Prostate gland (tissue), 2 donors: ENCODE results near the gene GJA10. TPM values are rescaled to one million over a fixed set of nuclear protein-coding genes. Genes with fewer than 3 reads are reported as not detected.

Experiments used
- DNase-seq: peaks from one replicate; pipeline ENCODE4 v3.0.0-alpha.2; 2019; ENCODE audit warnings: low spot score
- H3K27ac ChIP-seq, 2 donors: fragments of 200-600 bp; sonication (generic); 2 replicates each; pipeline ENCODE4 v1.5.1; 2017 to 2019
- H3K27me3 ChIP-seq: fragments of 200-600 bp; sonication (generic); replicated peaks from 2 replicates; pipeline ENCODE4 v1.5.1; 2019; ENCODE audit not compliant: insufficient read depth
- H3K36me3 ChIP-seq, 2 donors: fragments of 200-600 bp; sonication (generic); 1 replicate in 1 of 2; 2 replicates in 1 of 2; pipeline versions ENCODE4 v1.5.1 to v1.8.1; 2017 to 2019
- H3K4me1 ChIP-seq: fragments of 200-600 bp; sonication (generic); replicated peaks from 2 replicates; pipeline ENCODE4 v1.5.1; 2019
- H3K4me3 ChIP-seq, 2 donors: fragments of 200-600 bp; sonication (generic); 2 replicates each; pipeline ENCODE4 v1.5.1; 2017 to 2019
- H3K9me3 ChIP-seq: fragments of 200-600 bp; sonication (generic); 2 replicates; pipeline ENCODE4 v1.5.1; 2017
- POLR2A ChIP-seq: fragments of 450-650 bp; IDR thresholded peaks from one replicate; pipeline ENCODE4 v1.6.1; 2016; ENCODE audit warnings: antibody characterized with exemption, mild to moderate bottlenecking
- POLR2AphosphoS5 ChIP-seq: sonication (generic); formaldehyde crosslinking; IDR thresholded peaks from one replicate; pipeline ENCODE4 v1.6.1; 2017; ENCODE audit warnings: antibody characterized with exemption
- WGBS: methylation state at CpG from one replicate; pipeline ENCODE4 v1.1.5; 2018; 5-methylcytosine and 5-hydroxymethylcytosine counted together
- intact Hi-C: fragments of 100-400 bp; cut with DNase I; formaldehyde crosslinking; loops from one replicate; pipeline ENCODE4 v1.14.2; 2022
- total RNA-seq, 2 donors: library from RNA; depleted of rRNA; stranded (reverse); fragments of >200 nt; gene quantifications; one replicate each; pipeline ENCODE4 v1.1.0, GENCODE V29; 2016
- TF ChIP-seq, protein P1 (sequence below), 4 experiments: fragments of 200-600 bp in 2 of 4; fragments of 450-650 bp in 2 of 4; sonication (generic) in 2 of 4; IDR thresholded peaks; 1 replicate in 3 of 4; 2 replicates in 1 of 4; pipeline ENCODE4 v1.5.1; 2016 to 2019; ENCODE audit warnings: antibody characterized with exemption in 4 of 4, mild to moderate bottlenecking in 2 of 4, moderate library complexity in 2 of 4

GJA10 gene
- total RNA-seq, 2 donors from 2014 or later = not detected

DNA sequence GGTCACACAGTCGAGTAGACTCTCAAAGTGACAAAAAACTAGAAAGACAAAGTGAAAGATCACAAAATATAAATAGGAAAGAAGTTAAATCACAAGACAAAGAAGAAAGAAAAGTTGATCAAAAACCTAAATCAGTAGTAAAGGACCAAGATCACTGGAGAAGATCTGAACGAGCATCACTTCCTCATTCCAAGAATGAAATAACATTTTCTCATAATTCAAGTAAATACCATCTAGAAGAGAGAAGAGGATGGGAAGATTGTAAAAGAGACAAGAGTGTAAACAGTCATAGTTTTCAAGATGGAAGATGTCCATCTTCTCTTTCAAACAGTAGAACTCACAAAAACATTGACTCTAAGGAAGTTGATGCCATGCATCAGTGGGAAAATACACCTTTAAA, 31.6 kb upstream of the GJA10 start:
- WGBS = 93% methylated on average over 2 of the region's 2 CpGs
- Histone ChIP-seq H3K4me3 (no peak overlapping the region), H3K9me3 (no peaks in the 10 kb centered on the region), H3K27ac (no peak overlapping the region), H3K27me3 (no peaks in the 10 kb centered on the region), H3K4me1 (no peaks in the 10 kb centered on the region), H3K36me3 (no peaks in the 10 kb centered on the region)
- TF ChIP-seq, protein P1, sequence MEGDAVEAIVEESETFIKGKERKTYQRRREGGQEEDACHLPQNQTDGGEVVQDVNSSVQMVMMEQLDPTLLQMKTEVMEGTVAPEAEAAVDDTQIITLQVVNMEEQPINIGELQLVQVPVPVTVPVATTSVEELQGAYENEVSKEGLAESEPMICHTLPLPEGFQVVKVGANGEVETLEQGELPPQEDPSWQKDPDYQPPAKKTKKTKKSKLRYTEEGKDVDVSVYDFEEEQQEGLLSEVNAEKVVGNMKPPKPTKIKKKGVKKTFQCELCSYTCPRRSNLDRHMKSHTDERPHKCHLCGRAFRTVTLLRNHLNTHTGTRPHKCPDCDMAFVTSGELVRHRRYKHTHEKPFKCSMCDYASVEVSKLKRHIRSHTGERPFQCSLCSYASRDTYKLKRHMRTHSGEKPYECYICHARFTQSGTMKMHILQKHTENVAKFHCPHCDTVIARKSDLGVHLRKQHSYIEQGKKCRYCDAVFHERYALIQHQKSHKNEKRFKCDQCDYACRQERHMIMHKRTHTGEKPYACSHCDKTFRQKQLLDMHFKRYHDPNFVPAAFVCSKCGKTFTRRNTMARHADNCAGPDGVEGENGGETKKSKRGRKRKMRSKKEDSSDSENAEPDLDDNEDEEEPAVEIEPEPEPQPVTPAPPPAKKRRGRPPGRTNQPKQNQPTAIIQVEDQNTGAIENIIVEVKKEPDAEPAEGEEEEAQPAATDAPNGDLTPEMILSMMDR (IDR thresholded peaks at IDR 0.05) = no peak
- TF ChIP-seq POLR2AphosphoS5 = no peak
- no peak for TF ChIP-seq POLR2A
- intact Hi-C loops = no loop called here
- DNase-seq = no peak

DNA sequence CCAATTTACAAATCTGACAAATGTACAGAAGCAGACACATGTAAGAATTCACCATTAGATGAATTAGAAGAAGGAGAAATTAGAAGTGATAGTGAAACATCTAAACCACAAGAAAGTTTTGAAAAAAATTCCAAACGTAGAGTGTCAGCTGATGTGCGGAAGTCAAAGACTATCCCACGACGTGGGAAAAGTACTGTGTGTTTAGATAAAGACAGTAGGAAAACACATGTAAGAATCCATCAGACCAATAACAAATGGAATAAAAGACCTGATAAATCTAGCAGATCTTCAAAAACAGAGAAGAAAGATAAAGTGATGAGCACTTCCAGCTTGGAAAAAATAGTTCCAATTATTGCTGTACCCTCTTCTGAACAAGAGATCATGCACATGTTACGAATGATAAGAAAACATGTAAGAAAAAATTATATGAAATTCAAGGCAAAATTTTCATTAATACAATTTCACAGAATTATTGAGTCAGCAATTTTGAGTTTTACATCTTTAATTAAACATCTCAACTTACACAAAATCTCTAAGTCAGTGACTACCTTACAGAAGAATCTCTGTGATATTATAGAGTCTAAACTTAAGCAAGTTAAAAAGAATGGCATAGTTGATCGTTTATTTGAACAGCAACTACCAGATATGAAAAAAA, 28.1 kb upstream of the GJA10 start:
- Histone ChIP-seq H3K36me3 (no peaks in the 10 kb centered on the region), H3K9me3 (no peaks in the 10 kb centered on the region), H3K27me3 (no peaks in the 10 kb centered on the region), H3K4me1 (no peaks in the 10 kb centered on the region), H3K27ac (no peak overlapping the region), H3K4me3 (no peak overlapping the region)
- DNase-seq = no peak
- TF ChIP-seq POLR2AphosphoS5 (no peak), POLR2A (no peak)
- TF ChIP-seq, protein P1 (IDR thresholded peaks at IDR 0.05) = no peak
- WGBS = 95% methylated on average over 6 of the region's 6 CpGs
- intact Hi-C loops = no loop called here

DNA sequence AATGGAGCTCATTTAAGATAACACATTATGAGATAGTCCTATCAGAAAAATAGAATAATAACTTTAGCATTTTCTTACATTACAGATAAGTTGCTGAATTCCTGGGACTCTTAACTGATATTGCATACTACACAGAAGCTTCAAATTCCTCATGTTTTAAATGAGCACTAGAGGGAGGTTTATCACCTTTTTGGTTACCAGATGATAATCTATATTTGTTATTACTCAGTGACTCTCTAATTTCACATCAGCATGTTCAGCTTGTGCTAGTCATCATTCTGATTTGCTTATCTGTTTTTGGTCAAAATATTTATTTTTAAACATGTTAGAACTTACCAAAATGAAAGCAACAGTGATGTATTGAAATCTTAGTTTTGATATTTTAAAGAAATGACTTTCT, 20.5 kb upstream of the GJA10 start:
- Histone ChIP-seq H3K36me3 (no peaks in the 10 kb centered on the region), H3K27me3 (no peaks in the 10 kb centered on the region), H3K27ac (no peak overlapping the region), H3K9me3 (no peaks in the 10 kb centered on the region), H3K4me1 (no peaks in the 10 kb centered on the region), H3K4me3 (no peak overlapping the region)
- no peak for DNase-seq
- TF ChIP-seq POLR2AphosphoS5 (no peak), POLR2A (no peak)
- TF ChIP-seq, protein P1 (IDR thresholded peaks at IDR 0.05) = no peak
- intact Hi-C loops = no loop called here

DNA sequence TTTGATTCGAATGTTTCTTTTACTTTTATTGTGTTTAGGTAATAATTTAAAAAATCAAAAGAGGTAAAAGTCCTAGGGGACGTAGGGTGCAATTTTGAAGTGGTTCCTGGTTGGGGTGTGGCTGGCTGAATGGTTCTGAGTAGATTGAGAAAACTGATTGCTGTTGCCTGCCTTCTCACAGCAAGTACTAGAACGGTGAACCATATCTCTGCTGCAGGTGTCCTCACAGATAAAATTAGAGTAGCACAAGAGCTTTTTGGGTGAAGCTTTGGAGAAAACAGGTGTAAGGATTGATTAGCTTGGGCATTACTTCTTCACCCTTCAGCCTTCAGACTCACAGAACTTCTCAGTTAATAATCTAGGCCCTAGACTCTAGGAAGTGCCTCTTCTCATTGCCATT, 19.8 kb upstream of the GJA10 start:
- intact Hi-C loops = no loop called here
- Histone ChIP-seq H3K4me3 (no peak overlapping the region), H3K36me3 (no peaks in the 10 kb centered on the region), H3K9me3 (no peaks in the 10 kb centered on the region), H3K27me3 (no peaks in the 10 kb centered on the region), H3K4me1 (no peaks in the 10 kb centered on the region), H3K27ac (no peak overlapping the region)
- DNase-seq = no peak
- no peak for TF ChIP-seq POLR2AphosphoS5
- no peak for TF ChIP-seq POLR2A
- TF ChIP-seq, protein P1 (IDR thresholded peaks at IDR 0.05) = no peak
- WGBS = 90% methylated on average over 3 of the region's 3 CpGs

DNA sequence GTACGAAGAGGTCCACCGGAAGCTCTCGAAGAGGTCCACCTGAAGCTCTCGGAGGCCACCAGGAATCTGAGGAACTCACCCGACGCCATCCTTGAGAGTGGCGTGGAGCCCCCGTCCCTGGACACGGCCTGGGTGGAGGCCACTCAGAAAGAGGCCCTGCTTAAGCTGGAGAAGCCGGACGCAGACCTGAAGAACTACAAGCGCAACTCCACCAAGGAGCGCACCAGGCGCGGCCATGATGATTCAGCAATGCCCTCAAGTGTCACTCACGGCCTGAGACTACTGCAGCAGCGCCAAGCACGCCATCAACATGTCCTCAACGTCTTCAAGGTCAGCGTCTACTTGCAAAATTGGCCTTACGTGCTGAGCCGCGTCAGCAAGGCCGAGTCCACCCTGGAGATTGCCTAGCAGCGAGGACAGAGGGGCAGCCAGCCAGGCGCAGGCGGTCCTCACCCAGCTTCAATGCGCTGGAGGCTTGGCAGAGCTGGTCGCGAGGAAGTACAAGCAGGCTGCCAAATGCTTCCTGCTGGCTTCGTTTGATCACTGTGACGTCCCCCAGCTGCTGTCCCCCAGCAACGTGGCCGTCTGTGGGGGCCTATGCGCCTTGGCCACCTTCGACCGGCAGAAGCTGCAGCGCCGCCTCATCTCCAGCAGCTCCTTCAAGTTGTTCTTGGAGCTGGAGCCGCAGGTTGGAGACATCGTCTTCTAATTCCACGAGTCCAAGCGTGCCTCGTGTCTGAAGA, 7.7 kb upstream of the GJA10 start:
- H3K27me3 ChIP-seq = no peaks in the 10 kb centered on the region
- intact Hi-C loops = no loop called here
- 90% methylated on average over 41 of the region's 44 CpGs for WGBS

More for the DNA sequence above, 7.7 kb upstream of the GJA10 start:
- Histone ChIP-seq H3K36me3 (no peaks in the 10 kb centered on the region), H3K4me3 (no peak overlapping the region), H3K27ac (no peak overlapping the region), H3K9me3 (no peaks in the 10 kb centered on the region), H3K4me1 (no peaks in the 10 kb centered on the region)
- TF ChIP-seq, protein P1 (IDR thresholded peaks at IDR 0.05) = no peak
- TF ChIP-seq POLR2A = no peak
- no peak for TF ChIP-seq POLR2AphosphoS5
- DNase-seq = no peak
